Measurements from ENCODE around the gene DLG2. TPM values are rescaled to one million over a fixed set of nuclear protein-coding genes. Genes with fewer than 3 reads are reported as not detected.

Gene DLG2
- total and polyA plus RNA-seq, 2 of the 8 experiments (the other 6 are each of a cell fraction or from before 2014, with no cell fraction given): 1.7 to 14.3 TPM

DNA sequence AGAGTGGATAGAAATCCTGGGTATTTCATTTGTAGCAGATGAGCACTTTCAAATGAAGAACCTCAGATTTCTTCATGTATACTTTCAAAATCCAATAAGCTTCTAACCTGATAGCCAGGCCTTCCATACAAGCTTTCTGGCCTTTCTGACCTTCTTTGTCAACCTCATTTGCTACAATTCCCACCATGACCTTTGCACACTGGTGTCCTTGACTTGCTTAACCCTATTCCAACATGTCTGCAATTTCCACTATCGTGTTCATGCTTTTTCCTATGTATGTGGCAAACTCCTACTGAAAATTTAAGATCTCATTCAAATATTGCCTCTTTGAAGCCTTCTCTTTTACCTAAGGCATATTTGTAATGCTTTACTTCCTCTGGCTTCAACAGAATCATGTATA, 2098.9 kb downstream of the DLG2 start:
- Histone ChIP-seq H3K4ac (replicated peaks; ENCODE audit: insufficient read length, low read depth, low read length) (no peak overlapping the region), H3K4me2 (ENCODE audit: insufficient read depth in 1 of 2, low read depth in 2 of 2, low read length in 2 of 2) (no peak overlapping the region), H2AFZ (ENCODE audit: low read length) (no peak overlapping the region), H4K20me1 (replicated peaks in 1 of 2; ENCODE audit: control insufficient read depth in 1 of 2, insufficient read depth in 2 of 2, low read length in 2 of 2) (no peaks in the 10 kb centered on the region), H3K9ac (replicated peaks in 1 of 4; ENCODE audit: extremely low read depth in 1 of 4, low read depth in 3 of 4, low read length in 3 of 4) (no peak overlapping the region), H3K79me1 (ENCODE audit: low read depth, low read length) (no peaks in the 10 kb centered on the region), H3K14ac (ENCODE audit: insufficient read length) (no peak overlapping the region), H3K23ac (ENCODE audit: insufficient read length) (no peak overlapping the region), H3K56ac (replicated peaks; ENCODE audit: insufficient read length, low read depth, low read length) (no peak overlapping the region), H3K23me2 (ENCODE audit: low read depth, low read length) (no peaks in the 10 kb centered on the region), H2BK120ac (replicated peaks; ENCODE audit: low read depth, low read length) (no peak overlapping the region), H2BK20ac (ENCODE audit: low read length) (no peak overlapping the region), H2AK5ac (ENCODE audit: low read depth, low read length) (no peak overlapping the region), H2BK15ac (ENCODE audit: low read length) (no peak overlapping the region), H3K36me3 (ENCODE audit: control insufficient read depth in 2 of 4, insufficient read depth in 4 of 4, low read length in 3 of 4) (no peaks in the 10 kb centered on the region), H3K4me3 (ENCODE audit: extremely low read depth in 1 of 4, insufficient read depth in 2 of 4, low read depth in 3 of 4, low read length in 4 of 4) (no peak overlapping the region), H4K91ac (replicated peaks; ENCODE audit: insufficient read length, low read length) (no peak overlapping the region), H3K27me3 (replicated peaks in 1 of 4; ENCODE audit: control insufficient read depth in 3 of 4, extremely low read depth in 1 of 4, insufficient read depth in 3 of 4, low read length in 3 of 4) (no peaks in the 10 kb centered on the region), H3K18ac (ENCODE audit: extremely low read depth, low read length) (no peak overlapping the region), H2BK12ac (ENCODE audit: low read depth, low read length) (no peak overlapping the region), H4K8ac (ENCODE audit: extremely low read depth, insufficient read depth, low read length) (no peak overlapping the region), H3K9me3 (ENCODE audit: insufficient read depth in 2 of 2, low read depth in 1 of 2, low read length in 1 of 2) (no peaks in the 10 kb centered on the region), H3K79me2 (ENCODE audit: control insufficient read depth in 1 of 2, insufficient read depth in 2 of 2, low read length in 2 of 2) (no peaks in the 10 kb centered on the region), H4K5ac (ENCODE audit: insufficient read length, low read depth, low read length) (no peak overlapping the region), H3K27ac (ENCODE audit: low read depth, low read length) (no peak overlapping the region), H3K4me1 (replicated peaks in 1 of 4; ENCODE audit: control insufficient read depth in 3 of 4, insufficient read depth in 4 of 4, low read length in 3 of 4) (no peaks in the 10 kb centered on the region), H2BK5ac (ENCODE audit: low read depth, low read length) (no peak overlapping the region)
- no peak for FAIRE-seq
- CTCF ChIA-PET (ENCODE audit: partially characterized antibody): interaction anchor here (3.1 kb wide), 1 partner anchor 288 kb away, joined by 9 read pairs; no protein-coding TSS in a partner anchor
- WGBS, 2 experiments (ENCODE audit: extremely low coverage in 1 of 2, insufficient coverage in 1 of 2, insufficient read length in 1 of 2, insufficient replicate concordance in 2 of 2, low coverage in 1 of 2, low lambda C conversion rate in 2 of 2, missing lambda C conversion rate in 1 of 2): 88% methylated on average over 1 of the region's 1 CpG; no CpG with 5 or more reads in 1 of the 2 experiments
- POLR2A ChIA-PET (ENCODE audit: partially characterized antibody): no interaction called here
- no peak for DNase-seq (ENCODE audit: low read depth in 1 of 2, low spot score in 2 of 2)
- TF ChIP-seq SRF (IDR thresholded peaks at IDR 0.05; ENCODE audit: low read depth, low read length) (no peak), SP1 (IDR thresholded peaks at IDR 0.05; ENCODE audit: low read depth, low read length) (no peak), EGR1 (IDR thresholded peaks at IDR 0.05; ENCODE audit: borderline replicate concordance, low read depth, low read length) (no peak), POLR2AphosphoS5 (IDR thresholded peaks at IDR 0.05; ENCODE audit: low read depth, low read length) (no peak), ASH2L (IDR thresholded peaks at IDR 0.05; ENCODE audit: low read length) (no peak), GABPA (IDR thresholded peaks at IDR 0.05; ENCODE audit: borderline replicate concordance, insufficient read depth, low read length) (no peak), SUZ12 (IDR thresholded peaks at IDR 0.05; ENCODE audit: low read length) (no peak), HDAC6 (IDR thresholded peaks at IDR 0.05; ENCODE audit: low read depth, low read length) (no peak), NRF1 (IDR thresholded peaks at IDR 0.05; ENCODE audit: low read depth, low read length) (no peak), NANOG (IDR thresholded peaks at IDR 0.05; ENCODE audit: insufficient read depth, low read depth, low read length, poor library complexity, severe bottlenecking) (no peak), RFX5 (IDR thresholded peaks at IDR 0.05; ENCODE audit: borderline replicate concordance, low read depth, low read length) (no peak), TCF12 (IDR thresholded peaks at IDR 0.05; ENCODE audit: low read depth, low read length) (no peak)
- TF ChIP-seq, protein P1, sequence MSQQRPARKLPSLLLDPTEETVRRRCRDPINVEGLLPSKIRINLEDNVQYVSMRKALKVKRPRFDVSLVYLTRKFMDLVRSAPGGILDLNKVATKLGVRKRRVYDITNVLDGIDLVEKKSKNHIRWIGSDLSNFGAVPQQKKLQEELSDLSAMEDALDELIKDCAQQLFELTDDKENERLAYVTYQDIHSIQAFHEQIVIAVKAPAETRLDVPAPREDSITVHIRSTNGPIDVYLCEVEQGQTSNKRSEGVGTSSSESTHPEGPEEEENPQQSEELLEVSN (IDR thresholded peaks at IDR 0.05): no peak
